ENCODE results near the gene TPRKB. TPM values are rescaled to one million over a fixed set of nuclear protein-coding genes. Genes with fewer than 3 reads are reported as not detected.
"Not testable (repeated sequence)": the region's sequence is repeated elsewhere in the genome, so short reads cannot be mapped to it uniquely, and the experiment has no call there.

Gene TPRKB
- 10 to 100 TPM; 21.6 to 28.3 TPM for total RNA-seq

GRCh38 chr2:73736855-73737779 lies at the start of gene TPRKB:
TPRKB (minus strand) TSS chr2:73737345; CDS start chr2:73734569, 2,776 bp downstream.
- Histone ChIP-seq H3K4me1 (peaks cover 0 to 16% of the 10 kb centered on the region in 2 donors), H3K27me3 (no peaks in the 10 kb centered on the region), H3K27ac (peak within 1 kb of the TSS; percentile 66 to 69), H3K9me3 (no peaks in the 10 kb centered on the region), H3K36me3 (peaks cover 11% of the 10 kb centered on the region), H3K4me3 (peak within 1 kb of the TSS; percentile 68 to 82)
- no peak for TF ChIP-seq CTCF (IDR thresholded peaks at IDR 0.05)
- peak; percentile 95 for DNase-seq (ENCODE audit: low spot score)

GRCh38 chr2:73783883-73784282 lies 46.7 kb upstream of the TPRKB start, which contains the start of gene C2orf78:
C2orf78 (plus strand) TSS chr2:73784183; CDS start chr2:73784310, 127 bp downstream.
- not testable (repeated sequence) for H3K9me3 ChIP-seq; H3K36me3 ChIP-seq; H3K27ac ChIP-seq; H3K4me3 ChIP-seq; H3K4me1 ChIP-seq; DNase-seq (ENCODE audit: low spot score); H3K27me3 ChIP-seq

- not testable (repeated sequence) for H3K4me1 ChIP-seq; H3K36me3 ChIP-seq; DNase-seq (ENCODE audit: low spot score)
These were observed 46.3 kb upstream of the TPRKB start for GRCh38 chr2:73783402-73783801.

GRCh38 chr2:73780237-73780582 lies 43.1 kb upstream of the TPRKB start:
- Histone ChIP-seq H3K36me3 (peaks cover 19% of the 10 kb centered on the region), H3K4me3 (peak overlapping the region; percentile 92 to 97), H3K27me3 (no peaks in the 10 kb centered on the region), H3K4me1 (peaks cover 0 to 23% of the 10 kb centered on the region in 2 donors), H3K9me3 (no peaks in the 10 kb centered on the region), H3K27ac (peak overlapping the region; percentile 94 to 97)
- no peak for TF ChIP-seq CTCF (IDR thresholded peaks at IDR 0.05)
- no peak for DNase-seq (ENCODE audit: low spot score)

More at GRCh38 chr2:73783402-73783801, 46.3 kb upstream of the TPRKB start:
- H3K27me3 ChIP-seq, H3K4me3 ChIP-seq, H3K9me3 ChIP-seq, H3K27ac ChIP-seq: not testable (repeated sequence)

GRCh38 chr2:73779467-73780236 lies 42.5 kb upstream of the TPRKB start, which contains the start of gene DUSP11:
DUSP11 (minus strand) TSS chr2:73780103; CDS start chr2:73779974, 129 bp downstream.
- Histone ChIP-seq H3K9me3 (no peaks in the 10 kb centered on the region), H3K4me3 (peak within 1 kb of the TSS; percentile 92 to 97), H3K36me3 (peaks cover 24% of the 10 kb centered on the region), H3K27ac (peak within 1 kb of the TSS; percentile 94 to 97), H3K27me3 (no peaks in the 10 kb centered on the region), H3K4me1 (peaks cover 0 to 23% of the 10 kb centered on the region in 2 donors)
- TF ChIP-seq CTCF (IDR thresholded peaks at IDR 0.05): peak; percentile 84 to 92
- DNase-seq (ENCODE audit: low spot score): peak; percentile 98

- H3K4me1 ChIP-seq: peaks cover 0 to 23% of the 10 kb centered on the region in 2 donors
- H3K9me3 ChIP-seq; H3K27me3 ChIP-seq; DNase-seq (ENCODE audit: low spot score): not testable (repeated sequence)
- H3K27ac ChIP-seq: peak overlapping the region; percentile 94 to 97
- H3K36me3 ChIP-seq: peaks cover 31% of the 10 kb centered on the region
- peak overlapping the region; percentile 92 to 97 for H3K4me3 ChIP-seq
These were observed 41.8 kb upstream of the TPRKB start for GRCh38 chr2:73778867-73779466.
